Stimulated activated CD8-positive, alpha-beta memory T cell treated with anti-CD3 and anti-CD28 coated beads, Interleukin-4, amount 100 ng/mL, for 1 hour (primary cell): ENCODE data around the gene TMEM147.

ENCODE experiments used
- DNase-seq, 2 donors: peaks; one replicate each; pipeline ENCODE4 v3.0.0-alpha.2; 2020; ENCODE audit warnings: low read depth in 2 of 2, low spot score in 1 of 2

The TMEM147 gene

GRCh38 chr19:35519291-35519690, 26.1 kb upstream of the TMEM147 start:
- no peak for DNase-seq

- no peak for DNase-seq
Observed at GRCh38 chr19:35521124-35521743, 24.2 kb upstream of the TMEM147 start.

GRCh38 chr19:35522745-35523327, 22.6 kb upstream of the TMEM147 start:
- no peak for DNase-seq

GRCh38 chr19:35524181-35524837, 21.1 kb upstream of the TMEM147 start:
- no peak for DNase-seq

GRCh38 chr19:35525873-35526272, 19.6 kb upstream of the TMEM147 start:
- DNase-seq = no peak

- DNase-seq = no peak
Observed at GRCh38 chr19:35528218-35529038, 17.0 kb upstream of the TMEM147 start, which contains the start of gene SBSN. SBSN (minus strand) TSS chr19:35528311; CDS start chr19:35528281, 30 bp downstream.

- DNase-seq = no peak
Observed at GRCh38 chr19:35529241-35530218, 15.9 kb upstream of the TMEM147 start.

- no peak for DNase-seq
Observed at GRCh38 chr19:35531291-35531690, 14.1 kb upstream of the TMEM147 start.

- no peak for DNase-seq
Observed at GRCh38 chr19:35533201-35533821, 12.1 kb upstream of the TMEM147 start, which contains the start of gene GAPDHS. GAPDHS (plus strand) TSS chr19:35533456; CDS start chr19:35533528, 72 bp downstream.

- peak in 1 of 2 donors; percentile 19 for DNase-seq
Observed at GRCh38 chr19:35533822-35534392, 11.5 kb upstream of the TMEM147 start.

- DNase-seq = no peak
Observed at GRCh38 chr19:35534803-35535480, 10.5 kb upstream of the TMEM147 start.

GRCh38 chr19:35539314-35539713, 6.1 kb upstream of the TMEM147 start:
- DNase-seq = no peak

GRCh38 chr19:35539850-35540249, 5.6 kb upstream of the TMEM147 start:
- DNase-seq = no peak

GRCh38 chr19:35540356-35540927, 5.0 kb upstream of the TMEM147 start:
- DNase-seq = no peak

GRCh38 chr19:35542209-35542608, 3.2 kb upstream of the TMEM147 start:
- DNase-seq = no peak

GRCh38 chr19:35543280-35544109, 1.9 kb upstream of the TMEM147 start:
- DNase-seq = no peak

- no peak for DNase-seq
Observed at GRCh38 chr19:35544110-35544802, 1.2 kb upstream of the TMEM147 start.
